ENCODE data around the gene SNX5.
"Not testable (repeated sequence)": the region's sequence is repeated elsewhere in the genome, so short reads cannot be mapped to it uniquely, and the experiment has no call there.

SNX5 gene

DNA sequence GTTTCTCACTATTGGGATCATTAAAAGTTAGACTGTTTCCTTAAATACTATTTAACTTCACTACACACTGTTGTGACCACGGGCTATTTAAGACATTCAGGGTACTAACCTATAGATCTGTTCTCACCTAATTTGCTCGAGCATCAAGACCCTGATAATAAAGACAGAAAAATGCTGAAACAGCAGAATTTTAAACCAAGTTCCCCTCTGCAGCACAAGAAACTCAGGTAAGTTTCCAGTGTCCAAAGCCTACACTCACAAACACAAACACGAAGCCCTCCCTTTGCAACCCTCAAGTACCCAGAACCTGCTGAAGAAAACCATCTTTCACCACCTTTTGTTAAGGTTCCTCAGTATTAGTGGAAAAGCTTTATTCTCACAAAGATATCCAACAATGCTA lies 4.0 kb downstream of the SNX5 start:
- peak overlapping the region; percentile 97 for H3K4me3 ChIP-seq (ENCODE audit: low read depth, low read length)
- no peak for DNase-seq (ENCODE audit: low read depth)
- TF ChIP-seq POLR2A (IDR thresholded peaks at IDR 0.05; ENCODE audit: extremely low read depth, insufficient read length) (no peak), MYC (IDR thresholded peaks at IDR 0.05; ENCODE audit: low read depth, low read length) (no peak), CTCF (IDR thresholded peaks at IDR 0.05; ENCODE audit: low read depth, low read length) (no peak)
- TF ChIP-seq, protein P1, sequence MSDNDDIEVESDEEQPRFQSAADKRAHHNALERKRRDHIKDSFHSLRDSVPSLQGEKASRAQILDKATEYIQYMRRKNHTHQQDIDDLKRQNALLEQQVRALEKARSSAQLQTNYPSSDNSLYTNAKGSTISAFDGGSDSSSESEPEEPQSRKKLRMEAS (IDR thresholded peaks at IDR 0.05; ENCODE audit: low read depth, low read length), result no peak

DNA sequence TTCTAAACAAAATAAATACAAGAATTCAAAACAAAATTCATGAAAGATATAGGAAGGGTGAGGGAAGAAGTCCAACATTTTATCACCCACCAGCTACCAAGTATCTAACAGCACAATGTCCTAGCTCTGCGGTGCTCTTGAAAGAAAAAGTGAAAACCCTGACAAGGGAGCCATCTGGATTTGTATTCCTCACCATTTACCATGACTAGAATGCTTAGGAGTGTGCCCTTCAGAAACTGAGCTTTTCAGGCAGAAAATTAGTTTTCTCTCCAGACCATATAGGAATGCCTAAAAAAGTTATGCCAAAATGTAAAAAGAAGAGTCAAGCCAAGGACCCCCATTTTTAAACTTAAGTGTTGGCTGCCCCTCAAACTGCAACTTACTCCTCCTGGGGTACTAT lies 4.5 kb downstream of the SNX5 start:
- DNase-seq (ENCODE audit: low read depth), result no peak
- TF ChIP-seq MYC (IDR thresholded peaks at IDR 0.05; ENCODE audit: low read depth, low read length) (no peak), CTCF (IDR thresholded peaks at IDR 0.05; ENCODE audit: low read depth, low read length) (no peak), POLR2A (IDR thresholded peaks at IDR 0.05; ENCODE audit: extremely low read depth, insufficient read length) (no peak)
- TF ChIP-seq, protein P1 (IDR thresholded peaks at IDR 0.05; ENCODE audit: low read depth, low read length), result no peak
- peak overlapping the region; percentile 97 for H3K4me3 ChIP-seq (ENCODE audit: low read depth, low read length)

GRCh38 chr20:17963114-17963897 lies 5.3 kb downstream of the SNX5 start:
- H3K4me3 ChIP-seq (ENCODE audit: low read depth, low read length), result peak overlapping the region; percentile 97
- TF ChIP-seq, protein P1 (IDR thresholded peaks at IDR 0.05; ENCODE audit: low read depth, low read length), result no peak
- TF ChIP-seq POLR2A (IDR thresholded peaks at IDR 0.05; ENCODE audit: extremely low read depth, insufficient read length) (no peak), CTCF (IDR thresholded peaks at IDR 0.05; ENCODE audit: low read depth, low read length) (no peak), MYC (IDR thresholded peaks at IDR 0.05; ENCODE audit: low read depth, low read length) (no peak)
- DNase-seq (ENCODE audit: low read depth), result no peak

GRCh38 chr20:17961587-17961940 lies 7.0 kb downstream of the SNX5 start:
- H3K4me3 ChIP-seq (ENCODE audit: low read depth, low read length), result peak overlapping the region; percentile 35

GRCh38 chr20:17960927-17961586 lies 7.5 kb downstream of the SNX5 start:
- DNase-seq (ENCODE audit: low read depth), result no peak
- TF ChIP-seq, protein P1 (IDR thresholded peaks at IDR 0.05; ENCODE audit: low read depth, low read length), result no peak
- no peak for TF ChIP-seq CTCF (IDR thresholded peaks at IDR 0.05; ENCODE audit: low read depth, low read length)
- no peak for TF ChIP-seq MYC (IDR thresholded peaks at IDR 0.05; ENCODE audit: low read depth, low read length)
- no peak for TF ChIP-seq POLR2A (IDR thresholded peaks at IDR 0.05; ENCODE audit: extremely low read depth, insufficient read length)
- peak overlapping the region; percentile 35 for H3K4me3 ChIP-seq (ENCODE audit: low read depth, low read length)

More at GRCh38 chr20:17961587-17961940, 7.0 kb downstream of the SNX5 start:
- DNase-seq (ENCODE audit: low read depth), result no peak
- TF ChIP-seq MYC (IDR thresholded peaks at IDR 0.05; ENCODE audit: low read depth, low read length) (no peak), POLR2A (IDR thresholded peaks at IDR 0.05; ENCODE audit: extremely low read depth, insufficient read length) (no peak), CTCF (IDR thresholded peaks at IDR 0.05; ENCODE audit: low read depth, low read length) (no peak)
- TF ChIP-seq, protein P1 (IDR thresholded peaks at IDR 0.05; ENCODE audit: low read depth, low read length), result no peak

DNA sequence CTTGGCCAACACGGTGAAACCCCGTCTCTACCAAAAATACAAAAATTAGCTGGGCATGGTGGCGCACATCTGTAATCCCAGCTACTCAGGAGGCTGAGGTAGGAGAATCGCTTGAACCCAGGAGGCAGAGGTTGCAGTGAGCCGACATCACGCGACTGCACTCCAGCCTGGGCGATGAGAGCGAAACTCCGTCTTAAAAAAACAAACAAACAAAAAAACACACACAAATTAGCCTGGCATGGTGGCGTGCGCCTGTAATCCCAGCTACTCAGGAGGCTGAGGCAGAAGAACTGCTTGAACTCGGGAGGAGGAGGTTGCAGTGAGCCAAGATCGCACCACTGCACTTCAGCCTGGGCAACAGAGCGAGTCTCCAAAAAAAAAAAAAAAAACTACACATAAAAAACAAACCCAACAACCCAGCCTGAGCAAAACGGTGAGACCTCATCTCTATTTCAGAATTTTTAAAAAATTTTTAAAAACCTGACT lies 8.2 kb downstream of the SNX5 start:
- not testable (repeated sequence) for H3K4me3 ChIP-seq (ENCODE audit: low read depth, low read length); DNase-seq (ENCODE audit: low read depth)
